Measurements from ENCODE around the gene MSRB1. TPM values are rescaled to one million over a fixed set of nuclear protein-coding genes. Genes with fewer than 3 reads are reported as not detected.

MSRB1 gene
- total and polyA plus RNA-seq, 2 donors (not counting 3 experiments of a cell fraction or from before 2014, with no cell fraction given): 25.0 to 42.1 TPM

DNA sequence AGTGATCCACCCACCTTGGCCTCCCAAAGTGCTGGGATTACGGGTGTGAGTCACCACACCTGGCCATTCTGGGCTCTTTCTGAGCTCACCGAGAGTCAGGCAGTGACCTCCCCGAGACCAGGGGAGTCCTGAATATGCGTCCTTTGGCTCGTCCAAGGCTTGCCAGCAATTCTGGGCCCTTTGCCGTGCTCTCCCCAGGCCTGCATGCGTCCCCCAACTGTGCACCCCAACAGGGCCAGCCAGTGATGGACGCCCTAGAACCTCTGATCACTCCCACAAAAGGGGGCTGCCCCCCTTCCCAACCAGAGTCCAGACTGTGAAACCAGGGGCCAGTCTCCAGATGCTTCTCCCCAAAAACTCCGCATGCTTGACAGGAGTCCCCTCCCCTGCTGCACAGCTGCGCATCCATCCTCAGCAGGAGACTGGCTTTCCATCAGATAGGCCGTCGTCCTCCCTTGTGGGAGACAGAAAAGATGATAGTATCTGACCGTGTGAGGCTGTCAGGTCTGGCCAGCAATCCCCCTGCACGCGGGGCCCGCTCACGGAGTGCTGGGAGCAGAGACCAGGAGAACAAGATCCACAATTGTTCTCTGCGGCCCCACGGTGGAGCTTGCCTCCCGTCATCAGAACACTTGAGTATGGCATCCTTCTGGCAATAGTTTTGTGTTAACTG, 40.3 kb downstream of the MSRB1 start:
- Histone ChIP-seq H3K4me2 (ENCODE audit: insufficient read depth, low read length) (no peak overlapping the region), H3K4me3 (replicated peaks in 1 of 3; ENCODE audit: insufficient read depth in 1 of 3, low read depth in 1 of 3, low read length in 3 of 3) (no peak overlapping the region), H2AFZ (ENCODE audit: low read depth, low read length) (no peak overlapping the region), H3K4me1 (ENCODE audit: control insufficient read depth, extremely low read depth, insufficient read depth, low read length) (no peaks in the 10 kb centered on the region), H3K27me3 (ENCODE audit: control insufficient read depth in 2 of 2, insufficient read depth in 2 of 2, low read length in 2 of 2) (peaks cover 0 to 3% of the 10 kb centered on the region in 2 experiments), H3K9me1 (replicated peaks; ENCODE audit: control insufficient read depth, extremely low read depth, insufficient read depth, low read length) (no peaks in the 10 kb centered on the region), H3K79me2 (ENCODE audit: control insufficient read depth, insufficient read depth, low read length) (no peaks in the 10 kb centered on the region), H3K27ac (ENCODE audit: insufficient read depth, low read depth, low read length) (no peak overlapping the region), H3K36me3 (ENCODE audit: control insufficient read depth in 2 of 2, extremely low read depth in 1 of 2, insufficient read depth in 2 of 2, low read length in 2 of 2) (no peaks in the 10 kb centered on the region), H3K9me3 (replicated peaks; ENCODE audit: control insufficient read depth, insufficient read depth, low read length) (no peaks in the 10 kb centered on the region), H3K9ac (replicated peaks; ENCODE audit: extremely low read depth, insufficient read depth, low read length) (no peak overlapping the region), H4K20me1 (replicated peaks; ENCODE audit: control insufficient read depth, extremely low read depth, insufficient read depth, low read length) (no peaks in the 10 kb centered on the region)
- POLR2A ChIA-PET: no interaction called here
- BruUV-seq (replicated peaks): no TSS peak
- dilution Hi-C loops (cut with MboI; ENCODE audit: extremely low pct_ligation_motif_present, low sequenced_read_pairs) (no loop called here), intact Hi-C loops (cut with micrococcal nuclease) (no loop called here)
- DNase-seq (ENCODE audit: low read depth, low spot score) (no peak), FAIRE-seq (no peak)
- TF ChIP-seq POLR2AphosphoS5 (IDR thresholded peaks at IDR 0.05; ENCODE audit: insufficient read depth, low read depth, low read length) (no peak), GATA2 (IDR thresholded peaks at IDR 0.05; ENCODE audit: insufficient read depth, insufficient read length, low read depth, low read length) (no peak), FOS (IDR thresholded peaks at IDR 0.05; ENCODE audit: borderline replicate concordance, insufficient read depth, low read length) (no peak), JUN (IDR thresholded peaks at IDR 0.05; ENCODE audit: borderline replicate concordance, insufficient read depth, insufficient read length, low read depth) (no peak), POLR2A (IDR thresholded peaks at IDR 0.05; ENCODE audit: low read depth, low read length) (no peak), MYC (IDR thresholded peaks at IDR 0.05; ENCODE audit: low read depth, low read length) (no peak), EZH2 (IDR thresholded peaks at IDR 0.05; ENCODE audit: borderline replicate concordance, low read depth, low read length, severe bottlenecking) (no peak)
- TF ChIP-seq, protein P1, sequence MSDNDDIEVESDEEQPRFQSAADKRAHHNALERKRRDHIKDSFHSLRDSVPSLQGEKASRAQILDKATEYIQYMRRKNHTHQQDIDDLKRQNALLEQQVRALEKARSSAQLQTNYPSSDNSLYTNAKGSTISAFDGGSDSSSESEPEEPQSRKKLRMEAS (IDR thresholded peaks at IDR 0.05; ENCODE audit: insufficient read depth, insufficient read length): no peak
- TF ChIP-seq, protein P2, sequence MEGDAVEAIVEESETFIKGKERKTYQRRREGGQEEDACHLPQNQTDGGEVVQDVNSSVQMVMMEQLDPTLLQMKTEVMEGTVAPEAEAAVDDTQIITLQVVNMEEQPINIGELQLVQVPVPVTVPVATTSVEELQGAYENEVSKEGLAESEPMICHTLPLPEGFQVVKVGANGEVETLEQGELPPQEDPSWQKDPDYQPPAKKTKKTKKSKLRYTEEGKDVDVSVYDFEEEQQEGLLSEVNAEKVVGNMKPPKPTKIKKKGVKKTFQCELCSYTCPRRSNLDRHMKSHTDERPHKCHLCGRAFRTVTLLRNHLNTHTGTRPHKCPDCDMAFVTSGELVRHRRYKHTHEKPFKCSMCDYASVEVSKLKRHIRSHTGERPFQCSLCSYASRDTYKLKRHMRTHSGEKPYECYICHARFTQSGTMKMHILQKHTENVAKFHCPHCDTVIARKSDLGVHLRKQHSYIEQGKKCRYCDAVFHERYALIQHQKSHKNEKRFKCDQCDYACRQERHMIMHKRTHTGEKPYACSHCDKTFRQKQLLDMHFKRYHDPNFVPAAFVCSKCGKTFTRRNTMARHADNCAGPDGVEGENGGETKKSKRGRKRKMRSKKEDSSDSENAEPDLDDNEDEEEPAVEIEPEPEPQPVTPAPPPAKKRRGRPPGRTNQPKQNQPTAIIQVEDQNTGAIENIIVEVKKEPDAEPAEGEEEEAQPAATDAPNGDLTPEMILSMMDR (IDR thresholded peaks at IDR 0.05; ENCODE audit: extremely low read depth in 1 of 2, insufficient read depth in 1 of 2, low read depth in 1 of 2, low read length in 2 of 2): no peak
- CTCF ChIA-PET: interaction anchor here (1.3 to 1.5 kb wide), 3 partner anchors 11 to 13 kb away, joined by 3 to 4 read pairs (median 3); no protein-coding TSS in a partner anchor

All from endothelial cell of umbilical vein (primary cell).